HG03457 (cell line): ENCODE results near the gene PRKCE.

Source experiments
- ATAC-seq: cut with Tn5 transposase; IDR thresholded peaks from one replicate; pipeline ENCODE4 v1.9.1; 2021; ENCODE audit warnings: moderate number of reproducible peaks; ENCODE audit not compliant: unreplicated experiment

The PRKCE gene

GRCh38 chr2:45631319-45631718 lies 20.2 kb upstream of the PRKCE start:
- ATAC-seq: no peak

- ATAC-seq: no peak
Observed at GRCh38 chr2:45631955-45632354, 19.5 kb upstream of the PRKCE start.

GRCh38 chr2:45634223-45634622 lies 17.3 kb upstream of the PRKCE start:
- no peak for ATAC-seq

GRCh38 chr2:45636008-45636407 lies 15.5 kb upstream of the PRKCE start:
- no peak for ATAC-seq

- ATAC-seq: peak; percentile 71
Observed at GRCh38 chr2:45637440-45637839, 14.0 kb upstream of the PRKCE start.

- ATAC-seq: no peak
Observed at GRCh38 chr2:45640576-45640975, 10.9 kb upstream of the PRKCE start.

GRCh38 chr2:45643095-45643494 lies 8.4 kb upstream of the PRKCE start:
- ATAC-seq: no peak

- peak; percentile 67 for ATAC-seq
Observed at GRCh38 chr2:45643543-45644542, 7.6 kb upstream of the PRKCE start.

GRCh38 chr2:45646289-45646688 lies 5.2 kb upstream of the PRKCE start:
- no peak for ATAC-seq

GRCh38 chr2:45647356-45647755 lies 4.1 kb upstream of the PRKCE start:
- no peak for ATAC-seq

- ATAC-seq: no peak
Observed at GRCh38 chr2:45647986-45648520, 3.4 kb upstream of the PRKCE start.

GRCh38 chr2:45648636-45649035 lies 2.8 kb upstream of the PRKCE start:
- ATAC-seq: no peak

GRCh38 chr2:45649462-45649857 lies 2.0 kb upstream of the PRKCE start:
- ATAC-seq: no peak

GRCh38 chr2:45649858-45650811 lies 1.3 kb upstream of the PRKCE start:
- ATAC-seq: peak; percentile 16

GRCh38 chr2:45650851-45651414 lies 542 bp upstream of the PRKCE start:
- ATAC-seq: peak; percentile 56

GRCh38 chr2:45652090-45653031 lies 886 bp downstream of the PRKCE start:
- ATAC-seq: no peak

GRCh38 chr2:45653122-45653913 lies 1.8 kb downstream of the PRKCE start:
- ATAC-seq: no peak

GRCh38 chr2:45654250-45654649 lies 2.8 kb downstream of the PRKCE start:
- ATAC-seq: no peak

- no peak for ATAC-seq
Observed at GRCh38 chr2:45661828-45662227, 10.4 kb downstream of the PRKCE start.
